H1 (cell line): ENCODE measurements around the gene CAMTA1. TPM values are rescaled to one million over a fixed set of nuclear protein-coding genes. Genes with fewer than 3 reads are reported as not detected.
A peak's percentile ranks its signal among the peaks of the same experiment; 100 is the strongest.

Experiments used
- ASH2L ChIP-seq: fragments of 200-600, 300-600 bp; sonication (generic); IDR thresholded peaks from one replicate; pipeline ENCODE4 v1.7.1; 2017; ENCODE audit warnings: low read length
- EGR1 ChIP-seq: IDR thresholded peaks from 2 replicates; pipeline ENCODE4 v1.6.1; 2011; ENCODE audit warnings: low read depth, low read length, borderline replicate concordance
- EZH2 ChIP-seq: fragments of 200-600 bp; sonication (generic); IDR thresholded peaks from 2 replicates; pipeline ENCODE4 v1.7.1; 2012; ENCODE audit warnings: low read depth, mild to moderate bottlenecking, moderate library complexity, low read length, inconsistent platforms; ENCODE audit not compliant: severe bottlenecking
- KDM4A ChIP-seq: IDR thresholded peaks from one replicate; pipeline ENCODE4 v1.7.1; 2012; ENCODE audit warnings: low read depth, mild to moderate bottlenecking, moderate library complexity, low read length, inconsistent platforms; ENCODE audit not compliant: severe bottlenecking
- PHF8 ChIP-seq: fragments of 200-600 bp; sonication (generic); conservative IDR thresholded peaks from 2 replicates; pipeline ENCODE4 v1.7.1; 2012; ENCODE audit warnings: low read depth, mild to moderate bottlenecking, inconsistent platforms, low read length, moderate library complexity
- TAF1 ChIP-seq: IDR thresholded peaks from 2 replicates; pipeline ENCODE4 v1.6.1; 2011; ENCODE audit warnings: mild to moderate bottlenecking, low read depth, low read length
- polyA plus RNA-seq, 7 experiments: library from polyadenylated mRNA; depleted of rRNA in 3 of 7; stranded (reverse) in 5 of 7; unstranded in 2 of 7; fragments of >200 nt in 5 of 7; fragments of 200-250 nt in 2 of 7; gene quantifications; 1 replicate in 5 of 7; 2 replicates in 1 of 7; 4 replicates in 1 of 7; pipeline versions ENCODE4 v1.2.1 to v1.2.3, GENCODE V29; 2011 to 2013; ENCODE audit warnings: missing spikeins in 2 of 7, mixed read lengths in 2 of 7
- total RNA-seq: library from RNA; stranded (reverse); fragmentation: NEBNext Ultra II Directional; extraction: Animal tissue kit (Norgen Biotek cat#: 25700); gene quantifications from 2 replicates; pipeline ENCODE4 v1.2.1, GENCODE V29; 2021
- TF ChIP-seq, protein P1 (sequence below): fragments of 300-600 bp; sonication (generic); IDR thresholded peaks from 2 replicates; pipeline ENCODE4 v1.7.1; 2012; ENCODE audit warnings: low read length, moderate library complexity, mild to moderate bottlenecking, inconsistent platforms; ENCODE audit not compliant: insufficient replicate concordance

Gene CAMTA1
- total and polyA plus RNA-seq, 2 of the 8 experiments (the other 6 are each of a cell fraction or from before 2014, with no cell fraction given): 65.0 to 119 TPM

DNA sequence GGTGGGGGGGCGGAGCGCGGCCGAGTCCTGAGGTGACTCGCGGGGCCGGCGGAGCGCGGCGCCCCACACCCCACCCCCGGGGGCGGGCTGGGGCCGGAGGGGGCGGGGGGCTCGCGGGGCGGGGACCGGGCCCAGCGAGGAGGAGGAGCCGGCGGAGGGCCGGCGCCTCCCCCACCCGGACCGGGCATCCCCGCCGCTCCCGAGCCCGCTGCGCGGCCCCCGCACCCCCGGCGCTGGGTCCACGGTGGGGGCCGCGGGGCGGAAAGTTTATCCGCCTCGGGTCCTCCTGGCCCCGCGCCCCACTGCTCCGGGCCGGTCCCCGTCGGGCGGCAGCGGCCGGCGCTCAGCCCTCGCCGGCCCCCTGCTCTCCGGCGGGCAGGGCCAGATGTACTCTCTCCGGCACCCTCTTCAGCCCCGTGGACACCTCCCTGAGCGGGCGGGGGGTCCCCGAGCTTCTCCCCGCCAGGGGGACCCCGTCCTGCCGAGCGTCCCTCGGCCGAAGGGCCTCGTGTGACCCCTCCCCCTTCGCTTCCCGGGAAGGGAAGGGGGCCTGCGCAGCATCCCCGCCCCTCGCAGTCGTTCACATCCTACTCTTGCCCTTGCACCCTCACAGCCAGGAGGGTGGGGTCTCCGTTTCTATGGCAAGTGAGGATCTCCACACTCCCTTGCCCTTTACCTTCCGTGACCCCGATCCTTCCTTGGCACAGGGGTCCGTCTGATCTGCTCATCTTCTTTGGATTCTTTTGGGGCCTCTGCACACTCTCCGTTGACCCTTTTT is 663 bp downstream of the CAMTA1 start (continued):
- TF ChIP-seq, protein P1, sequence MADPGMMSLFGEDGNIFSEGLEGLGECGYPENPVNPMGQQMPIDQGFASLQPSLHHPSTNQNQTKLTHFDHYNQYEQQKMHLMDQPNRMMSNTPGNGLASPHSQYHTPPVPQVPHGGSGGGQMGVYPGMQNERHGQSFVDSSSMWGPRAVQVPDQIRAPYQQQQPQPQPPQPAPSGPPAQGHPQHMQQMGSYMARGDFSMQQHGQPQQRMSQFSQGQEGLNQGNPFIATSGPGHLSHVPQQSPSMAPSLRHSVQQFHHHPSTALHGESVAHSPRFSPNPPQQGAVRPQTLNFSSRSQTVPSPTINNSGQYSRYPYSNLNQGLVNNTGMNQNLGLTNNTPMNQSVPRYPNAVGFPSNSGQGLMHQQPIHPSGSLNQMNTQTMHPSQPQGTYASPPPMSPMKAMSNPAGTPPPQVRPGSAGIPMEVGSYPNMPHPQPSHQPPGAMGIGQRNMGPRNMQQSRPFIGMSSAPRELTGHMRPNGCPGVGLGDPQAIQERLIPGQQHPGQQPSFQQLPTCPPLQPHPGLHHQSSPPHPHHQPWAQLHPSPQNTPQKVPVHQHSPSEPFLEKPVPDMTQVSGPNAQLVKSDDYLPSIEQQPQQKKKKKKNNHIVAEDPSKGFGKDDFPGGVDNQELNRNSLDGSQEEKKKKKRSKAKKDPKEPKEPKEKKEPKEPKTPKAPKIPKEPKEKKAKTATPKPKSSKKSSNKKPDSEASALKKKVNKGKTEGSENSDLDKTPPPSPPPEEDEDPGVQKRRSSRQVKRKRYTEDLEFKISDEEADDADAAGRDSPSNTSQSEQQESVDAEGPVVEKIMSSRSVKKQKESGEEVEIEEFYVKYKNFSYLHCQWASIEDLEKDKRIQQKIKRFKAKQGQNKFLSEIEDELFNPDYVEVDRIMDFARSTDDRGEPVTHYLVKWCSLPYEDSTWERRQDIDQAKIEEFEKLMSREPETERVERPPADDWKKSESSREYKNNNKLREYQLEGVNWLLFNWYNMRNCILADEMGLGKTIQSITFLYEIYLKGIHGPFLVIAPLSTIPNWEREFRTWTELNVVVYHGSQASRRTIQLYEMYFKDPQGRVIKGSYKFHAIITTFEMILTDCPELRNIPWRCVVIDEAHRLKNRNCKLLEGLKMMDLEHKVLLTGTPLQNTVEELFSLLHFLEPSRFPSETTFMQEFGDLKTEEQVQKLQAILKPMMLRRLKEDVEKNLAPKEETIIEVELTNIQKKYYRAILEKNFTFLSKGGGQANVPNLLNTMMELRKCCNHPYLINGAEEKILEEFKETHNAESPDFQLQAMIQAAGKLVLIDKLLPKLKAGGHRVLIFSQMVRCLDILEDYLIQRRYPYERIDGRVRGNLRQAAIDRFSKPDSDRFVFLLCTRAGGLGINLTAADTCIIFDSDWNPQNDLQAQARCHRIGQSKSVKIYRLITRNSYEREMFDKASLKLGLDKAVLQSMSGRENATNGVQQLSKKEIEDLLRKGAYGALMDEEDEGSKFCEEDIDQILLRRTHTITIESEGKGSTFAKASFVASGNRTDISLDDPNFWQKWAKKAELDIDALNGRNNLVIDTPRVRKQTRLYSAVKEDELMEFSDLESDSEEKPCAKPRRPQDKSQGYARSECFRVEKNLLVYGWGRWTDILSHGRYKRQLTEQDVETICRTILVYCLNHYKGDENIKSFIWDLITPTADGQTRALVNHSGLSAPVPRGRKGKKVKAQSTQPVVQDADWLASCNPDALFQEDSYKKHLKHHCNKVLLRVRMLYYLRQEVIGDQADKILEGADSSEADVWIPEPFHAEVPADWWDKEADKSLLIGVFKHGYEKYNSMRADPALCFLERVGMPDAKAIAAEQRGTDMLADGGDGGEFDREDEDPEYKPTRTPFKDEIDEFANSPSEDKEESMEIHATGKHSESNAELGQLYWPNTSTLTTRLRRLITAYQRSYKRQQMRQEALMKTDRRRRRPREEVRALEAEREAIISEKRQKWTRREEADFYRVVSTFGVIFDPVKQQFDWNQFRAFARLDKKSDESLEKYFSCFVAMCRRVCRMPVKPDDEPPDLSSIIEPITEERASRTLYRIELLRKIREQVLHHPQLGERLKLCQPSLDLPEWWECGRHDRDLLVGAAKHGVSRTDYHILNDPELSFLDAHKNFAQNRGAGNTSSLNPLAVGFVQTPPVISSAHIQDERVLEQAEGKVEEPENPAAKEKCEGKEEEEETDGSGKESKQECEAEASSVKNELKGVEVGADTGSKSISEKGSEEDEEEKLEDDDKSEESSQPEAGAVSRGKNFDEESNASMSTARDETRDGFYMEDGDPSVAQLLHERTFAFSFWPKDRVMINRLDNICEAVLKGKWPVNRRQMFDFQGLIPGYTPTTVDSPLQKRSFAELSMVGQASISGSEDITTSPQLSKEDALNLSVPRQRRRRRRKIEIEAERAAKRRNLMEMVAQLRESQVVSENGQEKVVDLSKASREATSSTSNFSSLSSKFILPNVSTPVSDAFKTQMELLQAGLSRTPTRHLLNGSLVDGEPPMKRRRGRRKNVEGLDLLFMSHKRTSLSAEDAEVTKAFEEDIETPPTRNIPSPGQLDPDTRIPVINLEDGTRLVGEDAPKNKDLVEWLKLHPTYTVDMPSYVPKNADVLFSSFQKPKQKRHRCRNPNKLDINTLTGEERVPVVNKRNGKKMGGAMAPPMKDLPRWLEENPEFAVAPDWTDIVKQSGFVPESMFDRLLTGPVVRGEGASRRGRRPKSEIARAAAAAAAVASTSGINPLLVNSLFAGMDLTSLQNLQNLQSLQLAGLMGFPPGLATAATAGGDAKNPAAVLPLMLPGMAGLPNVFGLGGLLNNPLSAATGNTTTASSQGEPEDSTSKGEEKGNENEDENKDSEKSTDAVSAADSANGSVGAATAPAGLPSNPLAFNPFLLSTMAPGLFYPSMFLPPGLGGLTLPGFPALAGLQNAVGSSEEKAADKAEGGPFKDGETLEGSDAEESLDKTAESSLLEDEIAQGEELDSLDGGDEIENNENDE: no peak
- TF ChIP-seq ASH2L: peak; percentile 72
- no peak for TF ChIP-seq EZH2
- TF ChIP-seq EGR1: no peak
- TF ChIP-seq TAF1: peak; percentile 44; the same call in 1 of the 2 replicates
- peak; percentile 18; the same call in 1 of the 2 replicates for TF ChIP-seq PHF8
- TF ChIP-seq KDM4A: peak; percentile 46
